PC-3 (cell line): ENCODE results near the gene CPS1. TPM values are rescaled to one million over a fixed set of nuclear protein-coding genes. Genes with fewer than 3 reads are reported as not detected.

ENCODE experiments used
- ATAC-seq: fragments of 200-7000 bp; cut with Tn5 transposase; 2 replicates; pipeline ENCODE4 v1.9.1; 2020; ENCODE audit warnings: mild to moderate bottlenecking, moderate library complexity
- BruUV-seq: library from RNA; stranded (reverse); fragments of 400-500 nt; replicated peaks from 2 replicates; lab custom pipeline; 2021; lab: Mats Ljungman, UMichigan
- CTCF ChIA-PET: fragments of 300-600 bp; sonication (Branson Sonifier 250); formaldehyde crosslinking; loops from one replicate; lab custom pipeline; 2022; ENCODE audit warnings: antibody characterized with exemption; lab: Charles Lee
- POLR2A ChIA-PET: fragments of 300-600 bp; sonication (Branson Sonifier 250); formaldehyde crosslinking; loops from one replicate; lab custom pipeline; 2022; ENCODE audit warnings: antibody characterized with exemption; ENCODE audit not compliant: unreplicated experiment; lab: Charles Lee
- DNase-seq: peaks from one replicate; pipeline ENCODE4 v3.0.0-alpha.2; 2015
- H2AFZ ChIP-seq: fragments of 300-600 bp; sonication (generic); 2 replicates; pipeline ENCODE4 v1.6.0; 2016; ENCODE audit warnings: antibody characterized with exemption, low read length
- H3F3A ChIP-seq: fragments of 300-600 bp; sonication (generic); one replicate; pipeline ENCODE4 v1.6.0; 2017; ENCODE audit warnings: antibody characterized with exemption, low read length, control low read depth, mild to moderate bottlenecking; ENCODE audit not compliant: unreplicated experiment
- H3K27ac ChIP-seq: fragments of 300-600 bp; sonication (generic); 2 replicates; pipeline ENCODE4 v1.5.1; 2016; ENCODE audit warnings: mild to moderate bottlenecking, low read length
- H3K27me3 ChIP-seq: fragments of 300-600 bp; sonication (generic); 2 replicates; pipeline ENCODE4 v1.6.1; 2016; ENCODE audit warnings: low read length, mixed read lengths
- H3K36me3 ChIP-seq: fragments of 300-600 bp; sonication (generic); 2 replicates; pipeline ENCODE4 v1.6.1; 2016; ENCODE audit warnings: low read depth, mixed run types, low read length, mixed read lengths
- H3K4me1 ChIP-seq: fragments of 300-600 bp; sonication (generic); 2 replicates; pipeline ENCODE4 v1.5.1; 2016; ENCODE audit warnings: low read length; ENCODE audit not compliant: insufficient read depth
- H3K4me2 ChIP-seq: fragments of 300-600 bp; sonication (generic); 2 replicates; pipeline ENCODE4 v1.6.0; 2016; ENCODE audit warnings: low read length
- H3K4me3 ChIP-seq: fragments of 300-600 bp; sonication (generic); 2 replicates; pipeline ENCODE4 v1.5.1; 2016; ENCODE audit warnings: mild to moderate bottlenecking, low read length, mixed read lengths
- H3K79me2 ChIP-seq: fragments of 300-600 bp; sonication (generic); 2 replicates; pipeline ENCODE4 v1.6.1; 2017; ENCODE audit warnings: low read length, mixed read lengths
- H3K9ac ChIP-seq: fragments of 300-600 bp; sonication (generic); 2 replicates; pipeline ENCODE4 v1.6.0; 2016; ENCODE audit warnings: mild to moderate bottlenecking, low read length
- H3K9me2 ChIP-seq: fragments of 300-600 bp; sonication (generic); replicated peaks from 2 replicates; pipeline ENCODE4 v1.6.1; 2016; ENCODE audit warnings: mixed run types, low read length, mixed read lengths
- H3K9me3 ChIP-seq: fragments of 300-600 bp; sonication (generic); 2 replicates; pipeline ENCODE4 v1.6.1; 2016; ENCODE audit warnings: low read length, mixed read lengths
- H4K20me1 ChIP-seq: fragments of 300-600 bp; sonication (generic); 2 replicates; pipeline ENCODE4 v1.6.1; 2016; ENCODE audit warnings: low read length, mixed read lengths
- CTCF ChIP-seq: fragments of 300-600 bp; sonication (generic); conservative IDR thresholded peaks from 2 replicates; pipeline ENCODE4 v1.5.1; 2017; ENCODE audit warnings: antibody characterized with exemption, low read depth, mild to moderate bottlenecking, low read length
- EZH2 ChIP-seq: fragments of 300-600 bp; sonication (generic); IDR thresholded peaks from one replicate; pipeline ENCODE4 v1.6.1; 2017; ENCODE audit warnings: antibody characterized with exemption, mild to moderate bottlenecking, low read length; ENCODE audit not compliant: unreplicated experiment
- EZH2phosphoT487 ChIP-seq: fragments of 300-600 bp; sonication (generic); IDR thresholded peaks from 2 replicates; pipeline ENCODE4 v1.6.1; 2018; ENCODE audit warnings: mild to moderate bottlenecking, antibody characterized with exemption, low read length, borderline replicate concordance
- intact Hi-C: fragments of 100-400 bp; cut with micrococcal nuclease; formaldehyde crosslinking; loops from 2 replicates; pipeline ENCODE4 v1.9.0; 2023
- total RNA-seq: library from RNA; depleted of rRNA; stranded (reverse); fragments of >200 nt; gene quantifications from 2 replicates; pipeline ENCODE4 v1.2.3, GENCODE V29; 2014

Gene CPS1
- total RNA-seq, 1 experiment from 2014 or later: 17.7 TPM

- ChIA-PET POLR2A (no interaction called here), CTCF (interaction anchor here (0.6 kb wide), 1 partner anchor 449 kb away, joined by 4 read pairs; no protein-coding TSS in a partner anchor)
- H3K27me3 ChIP-seq: no peaks in the 10 kb centered on the region
- H3K27ac ChIP-seq: no peak overlapping the region
- no peak overlapping the region for H3K4me2 ChIP-seq
- no peak for DNase-seq
- no peak overlapping the region for H3K4me3 ChIP-seq
- H4K20me1 ChIP-seq: no peaks in the 10 kb centered on the region
- H3K4me1 ChIP-seq: no peaks in the 10 kb centered on the region
- no TSS peak for BruUV-seq
- no peaks in the 10 kb centered on the region for H3K79me2 ChIP-seq
- H2AFZ ChIP-seq: no peak overlapping the region
- H3K9me3 ChIP-seq: no peaks in the 10 kb centered on the region
- intact Hi-C loops: no loop called here
- H3K9me2 ChIP-seq: no peaks in the 10 kb centered on the region
- no peak for ATAC-seq
- no peak overlapping the region for H3K9ac ChIP-seq
- H3F3A ChIP-seq: no peaks in the 10 kb centered on the region
- no peaks in the 10 kb centered on the region for H3K36me3 ChIP-seq
- no peak for TF ChIP-seq EZH2phosphoT487
- TF ChIP-seq CTCF: no peak
- no peak for TF ChIP-seq EZH2
Observed at GRCh38 chr2:210673117-210673516, 116.7 kb downstream of the CPS1 start.

- H3K9me2 ChIP-seq: no peaks in the 10 kb centered on the region
- H3K4me3 ChIP-seq: no peak overlapping the region
- H3K79me2 ChIP-seq: no peaks in the 10 kb centered on the region
- H3K4me2 ChIP-seq: no peak overlapping the region
- BruUV-seq: no TSS peak
- ChIA-PET CTCF (no interaction called here), POLR2A (no interaction called here)
- no peaks in the 10 kb centered on the region for H3K4me1 ChIP-seq
- H4K20me1 ChIP-seq: no peaks in the 10 kb centered on the region
- no peaks in the 10 kb centered on the region for H3F3A ChIP-seq
- DNase-seq (no peak), ATAC-seq (no peak)
- no peaks in the 10 kb centered on the region for H3K36me3 ChIP-seq
- no peaks in the 10 kb centered on the region for H3K9me3 ChIP-seq
- intact Hi-C loops: no loop called here
- H3K27ac ChIP-seq: no peak overlapping the region
- no peak overlapping the region for H2AFZ ChIP-seq
- no peaks in the 10 kb centered on the region for H3K27me3 ChIP-seq
- TF ChIP-seq EZH2phosphoT487: no peak
- no peak for TF ChIP-seq EZH2
- no peak for TF ChIP-seq CTCF
- H3K9ac ChIP-seq: no peak overlapping the region
Observed at GRCh38 chr2:210676067-210676466, 119.7 kb downstream of the CPS1 start.

GRCh38 chr2:210681491-210681890 is 125.1 kb downstream of the CPS1 start:
- Histone ChIP-seq H3K9ac (no peak overlapping the region), H3K9me3 (no peaks in the 10 kb centered on the region), H3K4me3 (no peak overlapping the region), H4K20me1 (no peaks in the 10 kb centered on the region), H3K27me3 (no peaks in the 10 kb centered on the region), H3F3A (no peaks in the 10 kb centered on the region), H3K27ac (no peak overlapping the region), H3K4me1 (no peaks in the 10 kb centered on the region), H2AFZ (no peak overlapping the region), H3K36me3 (no peaks in the 10 kb centered on the region), H3K79me2 (no peaks in the 10 kb centered on the region), H3K4me2 (no peak overlapping the region), H3K9me2 (no peaks in the 10 kb centered on the region)
- no TSS peak for BruUV-seq
- no peak for ATAC-seq
- TF ChIP-seq EZH2phosphoT487: no peak
- no peak for TF ChIP-seq EZH2
- TF ChIP-seq CTCF: no peak
- ChIA-PET POLR2A (no interaction called here), CTCF (no interaction called here)
- intact Hi-C loops: no loop called here
- DNase-seq: no peak
